Astrocyte (in vitro differentiated cells and primary cell): Measurements from ENCODE around the gene ENTPD2. TPM values are rescaled to one million over a fixed set of nuclear protein-coding genes. Genes with fewer than 3 reads are reported as not detected.
A peak's percentile ranks its signal among the peaks of the same experiment; 100 is the strongest.
"Not testable (repeated sequence)": the region's sequence is repeated elsewhere in the genome, so short reads cannot be mapped to it uniquely, and the experiment has no call there.

Experiments used
- DNase-seq: peaks from one replicate; pipeline ENCODE4 v3.0.0-alpha.2; 2010; ENCODE audit warnings: low read depth
- FAIRE-seq: peaks from 2 replicates; lab custom pipeline; 2011; peaks lifted over from hg19 to GRCh38; lab: Jason Lieb, UNC
- H2AFZ ChIP-seq: 2 replicates; pipeline ENCODE4 v1.6.0; 2012; ENCODE audit warnings: low read depth, low read length, inconsistent platforms
- H3K27ac ChIP-seq: 2 replicates; pipeline ENCODE4 v1.5.1; 2011; ENCODE audit warnings: low read depth, low read length, inconsistent platforms
- H3K27me3 ChIP-seq: 2 replicates; pipeline ENCODE4 v1.6.0; 2011; ENCODE audit warnings: low read length, inconsistent platforms; ENCODE audit not compliant: insufficient read depth
- H3K36me3 ChIP-seq: 2 replicates; pipeline ENCODE4 v1.5.1; 2011; ENCODE audit warnings: low read length, inconsistent platforms; ENCODE audit not compliant: insufficient read depth
- H3K4me1 ChIP-seq: 2 replicates; pipeline ENCODE4 v1.5.1; 2011; ENCODE audit warnings: low read length, inconsistent platforms; ENCODE audit not compliant: insufficient read depth
- H3K4me2 ChIP-seq: 2 replicates; pipeline ENCODE4 v1.6.0; 2012; ENCODE audit warnings: low read length, inconsistent platforms
- H3K4me3 ChIP-seq: 2 replicates; pipeline ENCODE4 v1.5.1; 2011; ENCODE audit warnings: low read depth, mild to moderate bottlenecking, low read length, inconsistent platforms; ENCODE audit not compliant: insufficient read depth
- H3K79me2 ChIP-seq: 2 replicates; pipeline ENCODE4 v1.6.0; 2012; ENCODE audit warnings: mild to moderate bottlenecking, low read length, inconsistent platforms; ENCODE audit not compliant: insufficient read depth
- H3K9ac ChIP-seq: 2 replicates; pipeline ENCODE4 v1.6.0; 2012; ENCODE audit warnings: mild to moderate bottlenecking, low read length, inconsistent platforms
- H3K9me3 ChIP-seq: 2 replicates; pipeline ENCODE4 v1.5.1; 2012; ENCODE audit warnings: low read depth, mild to moderate bottlenecking, low read length, inconsistent platforms; ENCODE audit not compliant: insufficient read depth
- H4K20me1 ChIP-seq: 2 replicates; pipeline ENCODE4 v1.6.0; 2012; ENCODE audit warnings: low read length, inconsistent platforms; ENCODE audit not compliant: insufficient read depth
- H3K27ac Mint-ChIP-seq: one replicate; pipeline ENCODE4 v1.8.0; 2021; ENCODE audit warnings: mild to moderate bottlenecking, mixed read lengths; ENCODE audit not compliant: unreplicated experiment
- H3K27me3 Mint-ChIP-seq: one replicate; pipeline ENCODE4 v1.8.0; 2021; ENCODE audit warnings: low read depth, mixed read lengths; ENCODE audit not compliant: unreplicated experiment
- H3K36me3 Mint-ChIP-seq: one replicate; pipeline ENCODE4 v1.8.0; 2021; ENCODE audit warnings: low read depth, mixed read lengths; ENCODE audit not compliant: unreplicated experiment
- H3K4me1 Mint-ChIP-seq: one replicate; pipeline ENCODE4 v1.8.0; 2021; ENCODE audit warnings: low read depth, mixed read lengths; ENCODE audit not compliant: unreplicated experiment
- H3K4me3 Mint-ChIP-seq: one replicate; pipeline ENCODE4 v1.8.0; 2021; ENCODE audit warnings: mild to moderate bottlenecking, moderate library complexity, mixed read lengths; ENCODE audit not compliant: unreplicated experiment
- H3K9me3 Mint-ChIP-seq: one replicate; pipeline ENCODE4 v1.8.0; 2021; ENCODE audit warnings: mild to moderate bottlenecking, mixed read lengths; ENCODE audit not compliant: unreplicated experiment
- CTCF ChIP-seq: IDR thresholded peaks from 2 replicates; pipeline ENCODE4 v1.5.1; 2011; ENCODE audit warnings: low read depth, mild to moderate bottlenecking, inconsistent platforms, low read length, moderate library complexity; ENCODE audit not compliant: insufficient read depth
- EZH2 ChIP-seq: IDR thresholded peaks from 2 replicates; pipeline ENCODE4 v1.6.1; 2012; ENCODE audit warnings: mild to moderate bottlenecking, low read length, inconsistent platforms; ENCODE audit not compliant: insufficient read depth
- total RNA-seq: library from RNA; stranded (reverse); gene quantifications from 2 replicates; pipeline ENCODE4 v1.2.1, GENCODE V29; 2021

Gene ENTPD2
- total RNA-seq, 1 donor from 2014 or later: 0.14 TPM

- H3K79me2 ChIP-seq: no peaks in the 10 kb centered on the region
- no peak overlapping the region for H3K9ac ChIP-seq
- Mint-ChIP-seq H3K4me3 (no peak overlapping the region), H3K36me3 (peaks cover 2% of the 10 kb centered on the region), H3K4me1 (no peaks in the 10 kb centered on the region), H3K9me3 (no peaks in the 10 kb centered on the region), H3K27me3 (no peaks in the 10 kb centered on the region), H3K27ac (no peak overlapping the region)
- peaks cover 4% of the 10 kb centered on the region for H3K4me1 ChIP-seq
- H4K20me1 ChIP-seq: no peaks in the 10 kb centered on the region
- no peaks in the 10 kb centered on the region for H3K36me3 ChIP-seq
- H2AFZ ChIP-seq: no peak overlapping the region
- H3K27me3 ChIP-seq: no peaks in the 10 kb centered on the region
- no peak overlapping the region for H3K4me3 ChIP-seq
- DNase-seq (peak; percentile 35), FAIRE-seq (no peak)
- H3K27ac ChIP-seq: no peak overlapping the region
- no peaks in the 10 kb centered on the region for H3K9me3 ChIP-seq
- H3K4me2 ChIP-seq: no peak overlapping the region
- TF ChIP-seq EZH2 (no peak), CTCF (no peak)
Observed at GRCh38 chr9:137006116-137007003, 47.5 kb downstream of the ENTPD2 start.

- not testable (repeated sequence) for H3K27me3 ChIP-seq, FAIRE-seq, H3K9me3 ChIP-seq, H3K4me3 Mint-ChIP-seq, H3K27me3 Mint-ChIP-seq, H3K4me2 ChIP-seq, H4K20me1 ChIP-seq, DNase-seq, H3K4me1 ChIP-seq, H3K27ac ChIP-seq, H2AFZ ChIP-seq, H3K79me2 ChIP-seq, H3K36me3 Mint-ChIP-seq, H3K36me3 ChIP-seq, H3K4me3 ChIP-seq, H3K9me3 Mint-ChIP-seq, H3K4me1 Mint-ChIP-seq, H3K27ac Mint-ChIP-seq, H3K9ac ChIP-seq
- TF ChIP-seq CTCF: peak; percentile 4
Observed at GRCh38 chr9:137004285-137004684, 49.6 kb downstream of the ENTPD2 start.

- FAIRE-seq: no peak
Observed at GRCh38 chr9:137002646-137003041, 51.2 kb downstream of the ENTPD2 start.

More at GRCh38 chr9:137002646-137003041, 51.2 kb downstream of the ENTPD2 start:
- Histone ChIP-seq H3K27ac (no peak overlapping the region), H3K9me3 (no peaks in the 10 kb centered on the region), H3K36me3 (no peaks in the 10 kb centered on the region), H4K20me1 (no peaks in the 10 kb centered on the region), H3K4me2 (no peak overlapping the region), H2AFZ (no peak overlapping the region), H3K4me1 (peaks cover 15% of the 10 kb centered on the region), H3K9ac (no peak overlapping the region), H3K79me2 (no peaks in the 10 kb centered on the region), H3K4me3 (no peak overlapping the region), H3K27me3 (no peaks in the 10 kb centered on the region)
- H3K27ac Mint-ChIP-seq: no peak overlapping the region
- no peaks in the 10 kb centered on the region for H3K36me3 Mint-ChIP-seq
- H3K27me3 Mint-ChIP-seq: no peaks in the 10 kb centered on the region
- TF ChIP-seq CTCF (no peak), EZH2 (no peak)
- H3K4me1 Mint-ChIP-seq: peaks cover 11% of the 10 kb centered on the region
- no peak overlapping the region for H3K4me3 Mint-ChIP-seq
- DNase-seq: no peak
- no peaks in the 10 kb centered on the region for H3K9me3 Mint-ChIP-seq
